IMR-90 (cell line): ENCODE results near the gene DPEP1. TPM values are rescaled to one million over a fixed set of nuclear protein-coding genes. Genes with fewer than 3 reads are reported as not detected.

ENCODE experiments used
- ATAC-seq: fragments of 200-7000 bp; cut with Tn5 transposase; 2 replicates; pipeline ENCODE4 v1.9.1; 2020; ENCODE audit warnings: low read depth, mild to moderate bottlenecking, moderate library complexity
- BruUV-seq: library from RNA; stranded (reverse); fragments of 400-500 nt; replicated peaks from 2 replicates; lab custom pipeline; 2021; lab: Mats Ljungman, UMichigan
- CTCF ChIA-PET: fragments of 300-600 bp; formaldehyde crosslinking; extraction: SDS; loops from one replicate; lab custom pipeline; 2021; ENCODE audit warnings: antibody characterized with exemption; lab: Yijun Ruan, JAX
- POLR2A ChIA-PET: fragments of 300-600 bp; sonication (Branson Sonifier 250); formaldehyde crosslinking; loops from one replicate; lab custom pipeline; 2022; ENCODE audit warnings: antibody characterized with exemption; ENCODE audit not compliant: unreplicated experiment; lab: Charles Lee
- DNase-seq: peaks from one replicate; pipeline ENCODE4 v3.0.0; 2013
- H2AFZ ChIP-seq: replicated peaks from 2 replicates; pipeline ENCODE3; 2013; ENCODE audit warnings: low read length, mild to moderate bottlenecking; ENCODE audit not compliant: poor library complexity
- H2AK5ac ChIP-seq: 2 replicates; pipeline ENCODE4 v1.6.1; 2013; ENCODE audit warnings: low read depth, low read length, inconsistent platforms
- H2AK9ac ChIP-seq: replicated peaks from 2 replicates; pipeline ENCODE3; 2013; ENCODE audit warnings: mild to moderate bottlenecking, low read depth, low read length, moderate library complexity; ENCODE audit not compliant: poor library complexity
- H2BK120ac ChIP-seq: 2 replicates; pipeline ENCODE4 v1.6.1; 2013; ENCODE audit warnings: low read depth, low read length, inconsistent platforms
- H2BK15ac ChIP-seq: 3 replicates; pipeline ENCODE4 v1.6.1; 2013; ENCODE audit warnings: low read depth, low read length, inconsistent platforms
- H2BK20ac ChIP-seq: 2 replicates; pipeline ENCODE4 v1.6.1; 2013; ENCODE audit warnings: low read depth, mild to moderate bottlenecking, inconsistent platforms, low read length, moderate library complexity
- H2BK5ac ChIP-seq: 2 replicates; pipeline ENCODE4 v1.6.1; 2013; ENCODE audit warnings: mild to moderate bottlenecking, low read depth, low read length, inconsistent platforms; ENCODE audit not compliant: poor library complexity, severe bottlenecking
- H3K14ac ChIP-seq: replicated peaks from 2 replicates; pipeline ENCODE4 v1.6.1; 2013; ENCODE audit warnings: low read depth, low read length, inconsistent platforms
- H3K18ac ChIP-seq: 2 replicates; pipeline ENCODE4 v1.6.1; 2013; ENCODE audit warnings: low read depth, low read length, control low read depth
- H3K23ac ChIP-seq: 2 replicates; pipeline ENCODE4 v1.6.1; 2013; ENCODE audit warnings: low read depth, low read length, inconsistent platforms
- H3K27ac ChIP-seq: 2 replicates; pipeline ENCODE4 v1.5.1; 2013; ENCODE audit warnings: mild to moderate bottlenecking, control low read depth, low read length; ENCODE audit not compliant: insufficient read depth
- H3K27me3 ChIP-seq: 2 replicates; pipeline ENCODE4 v1.6.1; 2013; ENCODE audit warnings: low read length; ENCODE audit not compliant: control insufficient read depth, insufficient read depth
- H3K36me3 ChIP-seq: 2 replicates; pipeline ENCODE4 v1.6.1; 2013; ENCODE audit warnings: low read length, mixed read lengths; ENCODE audit not compliant: control insufficient read depth, insufficient read depth
- H3K4ac ChIP-seq: 2 replicates; pipeline ENCODE4 v1.6.1; 2013; ENCODE audit warnings: low read depth, low read length, inconsistent platforms
- H3K4me1 ChIP-seq: 2 replicates; pipeline ENCODE4 v1.6.1; 2013; ENCODE audit warnings: low read length, mixed read lengths; ENCODE audit not compliant: control insufficient read depth, insufficient read depth
- H3K4me2 ChIP-seq: 2 replicates; pipeline ENCODE4 v1.6.1; 2013; ENCODE audit warnings: low read depth, mild to moderate bottlenecking, control low read depth, low read length, moderate library complexity
- H3K4me3 ChIP-seq: 2 replicates; pipeline ENCODE4 v1.5.1; 2013; ENCODE audit warnings: low read depth, mild to moderate bottlenecking, control low read depth, low read length, moderate library complexity; ENCODE audit not compliant: insufficient read depth
- H3K56ac ChIP-seq: 2 replicates; pipeline ENCODE4 v1.6.1; 2013; ENCODE audit warnings: low read length, inconsistent platforms; ENCODE audit not compliant: insufficient read depth; ENCODE audit errors: extremely low read depth
- H3K79me1 ChIP-seq, 2 experiments: 2 replicates each; pipeline ENCODE4 v1.6.1; 2013; ENCODE audit warnings: low read length in 2 of 2, inconsistent platforms in 1 of 2, low read depth in 1 of 2
- H3K9ac ChIP-seq: 2 replicates; pipeline ENCODE4 v1.6.1; 2013; ENCODE audit warnings: low read depth, low read length, control low read depth
- H3K9me1 ChIP-seq: 2 replicates; pipeline ENCODE4 v1.6.1; 2013; ENCODE audit warnings: low read length, inconsistent platforms; ENCODE audit not compliant: insufficient read depth
- H3K9me3 ChIP-seq: 2 replicates; pipeline ENCODE4 v1.6.1; 2013; ENCODE audit warnings: low read length; ENCODE audit not compliant: control insufficient read depth, insufficient read depth
- H4K20me1 ChIP-seq: 2 replicates; pipeline ENCODE4 v1.6.1; 2013; ENCODE audit warnings: low read length, inconsistent platforms; ENCODE audit not compliant: insufficient read depth
- H4K5ac ChIP-seq: 2 replicates; pipeline ENCODE4 v1.6.1; 2013; ENCODE audit warnings: mild to moderate bottlenecking, low read depth, low read length, control low read depth
- H4K8ac ChIP-seq, 2 experiments: 2 replicates each; pipeline ENCODE4 v1.6.1; 2013; ENCODE audit warnings: low read depth in 2 of 2, low read length in 2 of 2, control low read depth in 1 of 2, inconsistent platforms in 1 of 2
- H4K91ac ChIP-seq: 2 replicates; pipeline ENCODE4 v1.6.1; 2013; ENCODE audit warnings: low read depth, low read length, inconsistent platforms; ENCODE audit not compliant: insufficient read depth
- BHLHE40 ChIP-seq: fragments of 150-350 bp; IDR thresholded peaks from 2 replicates; pipeline ENCODE4 v1.6.1; 2016; ENCODE audit warnings: mild to moderate bottlenecking, low read depth, low read length
- CEBPB ChIP-seq: IDR thresholded peaks from 2 replicates; pipeline ENCODE4 v1.6.1; 2012; ENCODE audit warnings: low read depth, low read length, improper control_type of control experiment
- CHD1 ChIP-seq: IDR thresholded peaks from 2 replicates; pipeline ENCODE4 v1.6.1; 2012; ENCODE audit warnings: low read depth, low read length, improper control_type of control experiment
- FOS ChIP-seq: fragments of 150-350 bp; IDR thresholded peaks from 2 replicates; pipeline ENCODE4 v1.6.1; 2016; ENCODE audit warnings: low read depth, low read length
- MAFK ChIP-seq: IDR thresholded peaks from 2 replicates; pipeline ENCODE4 v1.6.1; 2012; ENCODE audit warnings: low read depth, low read length, improper control_type of control experiment
- MAZ ChIP-seq: IDR thresholded peaks from 2 replicates; pipeline ENCODE4 v1.6.1; 2012; ENCODE audit warnings: low read depth, mild to moderate bottlenecking, low read length, improper control_type of control experiment, moderate library complexity, borderline replicate concordance
- MXI1 ChIP-seq: IDR thresholded peaks from 2 replicates; pipeline ENCODE4 v1.6.1; 2012; ENCODE audit warnings: low read depth, mild to moderate bottlenecking, low read length, moderate library complexity, borderline replicate concordance
- NFE2L2 ChIP-seq: fragments of 150-350 bp; IDR thresholded peaks from 2 replicates; pipeline ENCODE4 v1.6.1; 2016; ENCODE audit warnings: low read depth, mild to moderate bottlenecking, low read length
- POLR2A ChIP-seq: IDR thresholded peaks from 2 replicates; pipeline ENCODE4 v1.6.1; 2012; ENCODE audit warnings: mild to moderate bottlenecking, low read depth, low read length
- RCOR1 ChIP-seq: IDR thresholded peaks from 2 replicates; pipeline ENCODE4 v1.6.1; 2012; ENCODE audit warnings: mild to moderate bottlenecking, low read length, improper control_type of control experiment; ENCODE audit not compliant: insufficient replicate concordance
- RFX5 ChIP-seq: IDR thresholded peaks from 2 replicates; pipeline ENCODE4 v1.8.0; 2012; ENCODE audit warnings: low read depth, mild to moderate bottlenecking, low read length, moderate library complexity
- SMC3 ChIP-seq: fragments of 150-350 bp; IDR thresholded peaks from 2 replicates; pipeline ENCODE4 v1.6.1; 2016; ENCODE audit warnings: low read depth, mild to moderate bottlenecking, antibody characterized with exemption, low read length, moderate library complexity
- WGBS, 2 experiments: methylation state at CpG; one replicate each; pipeline versions ENCODE4 v1.1.5 to v1.1.7; 2013; ENCODE audit warnings: missing lambda C conversion rate in 2 of 2; ENCODE audit not compliant: insufficient read length in 1 of 2; ENCODE audit errors: extremely low coverage in 2 of 2; 5-methylcytosine and 5-hydroxymethylcytosine counted together
- dilution Hi-C: fragments of 300-500 bp; cut with HindIII; formaldehyde crosslinking; loops from one replicate; pipeline ENCODE4 v1.14.3; 2018; ENCODE audit warnings: low sequenced_read_pairs; ENCODE audit not compliant: unreplicated experiment
- in situ Hi-C: fragments of 300-500 bp; cut with MboI; formaldehyde crosslinking; loops from 3 replicates; pipeline ENCODE4 v1.14.3; 2019; ENCODE audit warnings: low sequenced_read_pairs, inconsistent platforms, mixed read lengths
- intact Hi-C: fragments of 100-400 bp; cut with micrococcal nuclease; formaldehyde crosslinking; loops from 2 replicates; pipeline ENCODE4 v1.10.0; 2022
- polyA plus RNA-seq, 3 experiments: library from polyadenylated mRNA; depleted of rRNA; stranded (reverse); fragments of >200 nt; gene quantifications; 2 replicates each; pipeline ENCODE4 v1.2.3, GENCODE V29; 2012; ENCODE audit warnings: low replicate concordance in 1 of 3
- total RNA-seq: library from RNA; depleted of rRNA; stranded (reverse); fragments of >200 nt; gene quantifications from 2 replicates; pipeline ENCODE4 v1.2.3, GENCODE V29; 2012
- TF ChIP-seq, protein P1 (sequence below): fragments of 150-350 bp; IDR thresholded peaks from 2 replicates; pipeline ENCODE4 v1.6.1; 2016; ENCODE audit warnings: low read depth, mild to moderate bottlenecking, low read length, moderate library complexity, borderline replicate concordance
- TF ChIP-seq, protein P2 (sequence below): conservative IDR thresholded peaks from 2 replicates; pipeline ENCODE4 v1.5.1; 2012; ENCODE audit warnings: mild to moderate bottlenecking, low read depth, low read length, improper control_type of control experiment
- TF ChIP-seq, protein P3 (sequence below): fragments of 150-350 bp; IDR thresholded peaks from 2 replicates; pipeline ENCODE4 v1.6.1; 2017; ENCODE audit warnings: mild to moderate bottlenecking, antibody characterized with exemption, low read length, low read depth

Gene DPEP1
- total and polyA plus RNA-seq, 2 of the 4 experiments (the other 2 are of a cell fraction), result not detected

DNA sequence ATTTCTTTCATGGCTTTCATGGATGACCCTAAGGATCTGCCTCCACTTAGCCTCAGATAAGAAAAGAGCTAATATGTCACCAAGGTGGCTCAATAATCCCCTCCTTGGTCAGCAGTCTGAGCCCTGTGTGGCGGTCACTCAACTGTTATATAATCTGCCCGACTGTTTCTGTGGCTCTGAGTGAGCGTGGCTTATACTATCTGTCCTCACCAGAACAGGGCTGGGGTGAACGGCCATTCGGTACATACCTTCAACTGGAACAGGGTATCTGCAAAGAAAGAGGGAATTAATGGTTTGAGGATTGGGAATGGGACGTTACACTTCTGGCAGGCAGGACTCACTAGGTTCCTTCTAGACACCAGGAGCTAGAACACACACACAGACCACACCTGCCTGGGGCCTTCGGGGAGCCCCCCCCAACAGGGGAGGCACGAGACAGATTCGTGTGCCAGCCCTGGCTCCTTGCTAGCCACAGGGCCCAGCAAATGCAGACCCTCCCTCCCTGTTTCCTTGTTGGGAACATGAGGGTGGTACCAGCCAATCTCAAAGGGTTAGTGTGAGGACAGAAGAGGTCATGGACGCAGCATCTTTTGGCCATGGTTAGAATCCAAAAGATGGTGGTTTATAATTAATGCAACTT lies 40.3 kb downstream of the DPEP1 start:
- in situ Hi-C loops, result no loop called here
- DNase-seq, result no peak
- WGBS, 2 experiments, result 94% methylated on average over 3 of the region's 10 CpGs; no CpG with 5 or more reads in 1 of the 2 experiments

More for the DNA sequence above, 40.3 kb downstream of the DPEP1 start:
- Histone ChIP-seq H4K20me1 (peaks cover 42% of the 10 kb centered on the region), H4K91ac (no peak overlapping the region), H3K23ac (no peak overlapping the region), H2AK9ac (no peak overlapping the region), H4K8ac (no peak overlapping the region), H2BK20ac (no peak overlapping the region), H2BK120ac (no peak overlapping the region), H3K27me3 (no peaks in the 10 kb centered on the region), H2BK15ac (no peak overlapping the region), H3K4ac (no peak overlapping the region), H3K18ac (no peak overlapping the region), H3K9me3 (no peaks in the 10 kb centered on the region), H3K9me1 (peaks cover 12% of the 10 kb centered on the region; the same call in 1 of the 2 replicates), H2AFZ (no peak overlapping the region), H3K4me3 (no peak overlapping the region), H3K14ac (no peak overlapping the region), H2AK5ac (no peak overlapping the region), H3K79me1 (peaks cover 23 to 54% of the 10 kb centered on the region in 2 experiments), H3K4me2 (no peak overlapping the region), H3K9ac (no peak overlapping the region), H3K4me1 (peaks cover 7% of the 10 kb centered on the region), H3K36me3 (peaks cover 29% of the 10 kb centered on the region), H3K56ac (no peak overlapping the region), H2BK5ac (no peak overlapping the region), H3K27ac (no peak overlapping the region), H4K5ac (no peak overlapping the region)
- no TSS peak for BruUV-seq
- no peak for TF ChIP-seq BHLHE40
- TF ChIP-seq FOS, result no peak
- TF ChIP-seq CEBPB, result no peak
- TF ChIP-seq MXI1, result no peak
- TF ChIP-seq SMC3, result no peak
- TF ChIP-seq, protein P1, sequence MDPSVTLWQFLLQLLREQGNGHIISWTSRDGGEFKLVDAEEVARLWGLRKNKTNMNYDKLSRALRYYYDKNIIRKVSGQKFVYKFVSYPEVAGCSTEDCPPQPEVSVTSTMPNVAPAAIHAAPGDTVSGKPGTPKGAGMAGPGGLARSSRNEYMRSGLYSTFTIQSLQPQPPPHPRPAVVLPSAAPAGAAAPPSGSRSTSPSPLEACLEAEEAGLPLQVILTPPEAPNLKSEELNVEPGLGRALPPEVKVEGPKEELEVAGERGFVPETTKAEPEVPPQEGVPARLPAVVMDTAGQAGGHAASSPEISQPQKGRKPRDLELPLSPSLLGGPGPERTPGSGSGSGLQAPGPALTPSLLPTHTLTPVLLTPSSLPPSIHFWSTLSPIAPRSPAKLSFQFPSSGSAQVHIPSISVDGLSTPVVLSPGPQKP, result no peak
- TF ChIP-seq, protein P2, sequence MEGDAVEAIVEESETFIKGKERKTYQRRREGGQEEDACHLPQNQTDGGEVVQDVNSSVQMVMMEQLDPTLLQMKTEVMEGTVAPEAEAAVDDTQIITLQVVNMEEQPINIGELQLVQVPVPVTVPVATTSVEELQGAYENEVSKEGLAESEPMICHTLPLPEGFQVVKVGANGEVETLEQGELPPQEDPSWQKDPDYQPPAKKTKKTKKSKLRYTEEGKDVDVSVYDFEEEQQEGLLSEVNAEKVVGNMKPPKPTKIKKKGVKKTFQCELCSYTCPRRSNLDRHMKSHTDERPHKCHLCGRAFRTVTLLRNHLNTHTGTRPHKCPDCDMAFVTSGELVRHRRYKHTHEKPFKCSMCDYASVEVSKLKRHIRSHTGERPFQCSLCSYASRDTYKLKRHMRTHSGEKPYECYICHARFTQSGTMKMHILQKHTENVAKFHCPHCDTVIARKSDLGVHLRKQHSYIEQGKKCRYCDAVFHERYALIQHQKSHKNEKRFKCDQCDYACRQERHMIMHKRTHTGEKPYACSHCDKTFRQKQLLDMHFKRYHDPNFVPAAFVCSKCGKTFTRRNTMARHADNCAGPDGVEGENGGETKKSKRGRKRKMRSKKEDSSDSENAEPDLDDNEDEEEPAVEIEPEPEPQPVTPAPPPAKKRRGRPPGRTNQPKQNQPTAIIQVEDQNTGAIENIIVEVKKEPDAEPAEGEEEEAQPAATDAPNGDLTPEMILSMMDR, result no peak
- TF ChIP-seq POLR2A, result no peak
- TF ChIP-seq RCOR1, result no peak
- TF ChIP-seq CHD1, result no peak
- TF ChIP-seq MAFK, result no peak
- TF ChIP-seq NFE2L2, result no peak
- no peak for TF ChIP-seq MAZ
- no peak for TF ChIP-seq RFX5
- TF ChIP-seq, protein P3, sequence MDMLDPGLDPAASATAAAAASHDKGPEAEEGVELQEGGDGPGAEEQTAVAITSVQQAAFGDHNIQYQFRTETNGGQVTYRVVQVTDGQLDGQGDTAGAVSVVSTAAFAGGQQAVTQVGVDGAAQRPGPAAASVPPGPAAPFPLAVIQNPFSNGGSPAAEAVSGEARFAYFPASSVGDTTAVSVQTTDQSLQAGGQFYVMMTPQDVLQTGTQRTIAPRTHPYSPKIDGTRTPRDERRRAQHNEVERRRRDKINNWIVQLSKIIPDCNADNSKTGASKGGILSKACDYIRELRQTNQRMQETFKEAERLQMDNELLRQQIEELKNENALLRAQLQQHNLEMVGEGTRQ, result no peak
- CTCF ChIA-PET, result no interaction called here
- ATAC-seq, result no peak
- POLR2A ChIA-PET, result no interaction called here
- dilution Hi-C loops, result no loop called here
- intact Hi-C loops, result no loop called here
